Astrocyte of the spinal cord (primary cell): ENCODE results near the gene LEF1.

ENCODE experiments used
- DNase-seq: peaks from one replicate; pipeline ENCODE4 v3.0.0; 2011; ENCODE audit warnings: low read depth, low spot score
- H3K4me3 ChIP-seq: 2 replicates; pipeline ENCODE4 v1.5.1; 2011; ENCODE audit warnings: low read depth, mild to moderate bottlenecking, low read length, moderate library complexity
- CTCF ChIP-seq: IDR thresholded peaks from 2 replicates; pipeline ENCODE4 v1.5.1; 2012; ENCODE audit warnings: low read depth, mild to moderate bottlenecking, low read length, inconsistent platforms
- in situ Hi-C: cut with HindIII; loops from 2 replicates; pipeline ENCODE4 v1.10.0; 2017; ENCODE audit warnings: low sequenced_read_pairs

LEF1 gene

GRCh38 chr4:108157655-108158054 is 11.1 kb downstream of the LEF1 start:
- no peak for DNase-seq
- no peak for TF ChIP-seq CTCF
- in situ Hi-C loops: no loop called here
- H3K4me3 ChIP-seq: no peak overlapping the region

- TF ChIP-seq CTCF: no peak
- H3K4me3 ChIP-seq: no peak overlapping the region
- no peak for DNase-seq
- in situ Hi-C loops: no loop called here
Observed at GRCh38 chr4:108156391-108156790, 12.3 kb downstream of the LEF1 start.

- no peak overlapping the region for H3K4me3 ChIP-seq
- peak; percentile 60 for DNase-seq
- TF ChIP-seq CTCF: peak; percentile 49
- in situ Hi-C loops: no loop called here
Observed at GRCh38 chr4:108155373-108155772, 13.4 kb downstream of the LEF1 start.

GRCh38 chr4:108152980-108153379 is 15.8 kb downstream of the LEF1 start:
- TF ChIP-seq CTCF: no peak
- H3K4me3 ChIP-seq: no peak overlapping the region
- DNase-seq: no peak
- in situ Hi-C loops: no loop called here

- no peak for TF ChIP-seq CTCF
- in situ Hi-C loops: no loop called here
- DNase-seq: peak; percentile 66
- H3K4me3 ChIP-seq: no peak overlapping the region
Observed at GRCh38 chr4:108149588-108150380, 18.9 kb downstream of the LEF1 start.

- TF ChIP-seq CTCF: no peak
- no peak overlapping the region for H3K4me3 ChIP-seq
- in situ Hi-C loops: no loop called here
- DNase-seq: no peak
Observed at GRCh38 chr4:108148316-108148715, 20.4 kb downstream of the LEF1 start.

GRCh38 chr4:108146819-108147218 is 21.9 kb downstream of the LEF1 start:
- no peak for DNase-seq
- H3K4me3 ChIP-seq: no peak overlapping the region
- TF ChIP-seq CTCF: no peak
- in situ Hi-C loops: no loop called here
